ENCODE data around the gene UTF1. TPM values are rescaled to one million over a fixed set of nuclear protein-coding genes. Genes with fewer than 3 reads are reported as not detected.

Gene UTF1
- total RNA-seq, 1 donor from 2014 or later = not detected

DNA sequence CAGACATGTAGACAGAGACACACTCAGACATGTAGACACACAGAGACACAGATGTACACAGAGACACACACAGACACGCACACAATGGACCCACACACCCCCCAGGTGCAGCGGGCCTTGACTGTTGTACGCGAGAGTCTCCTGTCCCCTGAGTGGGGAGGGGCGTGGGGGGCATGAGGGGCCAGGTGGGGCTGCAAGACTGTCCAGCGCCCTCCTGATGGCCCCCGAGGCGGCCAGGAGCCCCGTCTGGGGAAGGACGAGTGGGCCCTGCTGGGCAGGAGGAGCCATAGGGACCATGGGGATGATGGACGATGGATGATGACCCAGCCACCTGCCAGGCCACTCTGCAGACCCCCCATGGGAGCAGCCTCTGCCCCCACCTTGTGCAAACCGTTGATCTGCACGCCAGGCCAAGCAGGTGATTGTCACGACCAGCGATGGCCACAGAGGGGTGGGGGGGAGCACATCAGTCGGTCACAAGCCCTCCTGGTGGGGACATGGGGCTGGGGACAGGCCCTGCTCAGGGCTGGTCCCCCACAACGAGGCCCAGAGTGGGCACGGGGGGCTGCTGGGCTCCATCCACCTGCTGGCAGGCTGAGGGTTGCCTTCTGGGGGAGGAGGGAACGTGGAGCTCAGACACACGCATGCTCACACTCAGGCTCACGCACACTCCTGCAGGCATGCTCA, 19.2 kb downstream of the UTF1 start:
- no peak for TF ChIP-seq POLR2AphosphoS5 (IDR thresholded peaks at IDR 0.05; ENCODE audit: insufficient read depth in 1 of 2, low read depth in 1 of 2)
- TF ChIP-seq, protein P1, sequence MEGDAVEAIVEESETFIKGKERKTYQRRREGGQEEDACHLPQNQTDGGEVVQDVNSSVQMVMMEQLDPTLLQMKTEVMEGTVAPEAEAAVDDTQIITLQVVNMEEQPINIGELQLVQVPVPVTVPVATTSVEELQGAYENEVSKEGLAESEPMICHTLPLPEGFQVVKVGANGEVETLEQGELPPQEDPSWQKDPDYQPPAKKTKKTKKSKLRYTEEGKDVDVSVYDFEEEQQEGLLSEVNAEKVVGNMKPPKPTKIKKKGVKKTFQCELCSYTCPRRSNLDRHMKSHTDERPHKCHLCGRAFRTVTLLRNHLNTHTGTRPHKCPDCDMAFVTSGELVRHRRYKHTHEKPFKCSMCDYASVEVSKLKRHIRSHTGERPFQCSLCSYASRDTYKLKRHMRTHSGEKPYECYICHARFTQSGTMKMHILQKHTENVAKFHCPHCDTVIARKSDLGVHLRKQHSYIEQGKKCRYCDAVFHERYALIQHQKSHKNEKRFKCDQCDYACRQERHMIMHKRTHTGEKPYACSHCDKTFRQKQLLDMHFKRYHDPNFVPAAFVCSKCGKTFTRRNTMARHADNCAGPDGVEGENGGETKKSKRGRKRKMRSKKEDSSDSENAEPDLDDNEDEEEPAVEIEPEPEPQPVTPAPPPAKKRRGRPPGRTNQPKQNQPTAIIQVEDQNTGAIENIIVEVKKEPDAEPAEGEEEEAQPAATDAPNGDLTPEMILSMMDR (IDR thresholded peaks at IDR 0.05) = no peak
- no peaks in the 10 kb centered on the region for H3K9me3 ChIP-seq
- intact Hi-C loops (cut with DNase I) = no loop called here
- no peaks in the 10 kb centered on the region for H3K4me1 ChIP-seq
- H3K36me3 ChIP-seq = no peaks in the 10 kb centered on the region
- DNase-seq (ENCODE audit: extremely low spot score in 2 of 2) = no peak
- peaks cover 4% of the 10 kb centered on the region for H3K27me3 ChIP-seq
- no peak overlapping the region for H3K4me3 ChIP-seq
- H3K27ac ChIP-seq = no peak overlapping the region

DNA sequence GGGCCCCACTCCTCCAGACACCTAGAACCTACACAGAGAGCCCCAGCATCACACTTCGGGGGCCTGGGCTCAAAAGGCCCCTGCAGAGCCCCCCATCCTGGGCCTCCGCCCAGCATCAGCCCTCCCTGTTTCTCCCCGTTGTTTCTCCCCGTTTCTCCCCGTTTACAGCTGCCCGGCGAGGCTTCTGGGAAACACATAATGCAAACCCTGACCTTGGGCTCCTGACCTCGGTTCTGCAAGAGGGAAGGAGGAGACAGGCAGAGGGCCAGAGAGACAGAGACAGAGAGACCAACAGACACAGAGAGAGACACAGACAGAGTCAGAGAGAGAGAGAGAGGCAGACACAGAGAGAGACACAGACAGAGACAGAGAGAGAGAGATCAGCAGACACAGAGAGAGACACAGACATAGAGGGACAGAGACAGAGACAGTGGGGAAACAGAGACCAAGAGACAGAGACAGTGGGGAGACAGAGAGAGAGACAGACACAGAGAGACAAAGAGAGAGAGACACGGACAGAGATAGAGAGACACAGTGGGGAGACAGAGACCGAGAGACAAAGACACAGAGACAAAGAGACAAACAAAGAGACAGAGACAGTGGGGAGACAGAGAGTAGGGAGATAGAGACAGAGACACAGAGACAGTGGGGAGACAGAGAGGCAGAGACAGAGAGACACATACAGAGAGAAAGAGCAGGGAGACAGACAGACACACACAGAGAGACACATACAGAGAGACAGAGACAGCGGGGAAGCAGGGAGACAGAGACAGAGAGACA, 20.1 kb downstream of the UTF1 start:
- intact Hi-C loops (cut with DNase I) = no loop called here

DNA sequence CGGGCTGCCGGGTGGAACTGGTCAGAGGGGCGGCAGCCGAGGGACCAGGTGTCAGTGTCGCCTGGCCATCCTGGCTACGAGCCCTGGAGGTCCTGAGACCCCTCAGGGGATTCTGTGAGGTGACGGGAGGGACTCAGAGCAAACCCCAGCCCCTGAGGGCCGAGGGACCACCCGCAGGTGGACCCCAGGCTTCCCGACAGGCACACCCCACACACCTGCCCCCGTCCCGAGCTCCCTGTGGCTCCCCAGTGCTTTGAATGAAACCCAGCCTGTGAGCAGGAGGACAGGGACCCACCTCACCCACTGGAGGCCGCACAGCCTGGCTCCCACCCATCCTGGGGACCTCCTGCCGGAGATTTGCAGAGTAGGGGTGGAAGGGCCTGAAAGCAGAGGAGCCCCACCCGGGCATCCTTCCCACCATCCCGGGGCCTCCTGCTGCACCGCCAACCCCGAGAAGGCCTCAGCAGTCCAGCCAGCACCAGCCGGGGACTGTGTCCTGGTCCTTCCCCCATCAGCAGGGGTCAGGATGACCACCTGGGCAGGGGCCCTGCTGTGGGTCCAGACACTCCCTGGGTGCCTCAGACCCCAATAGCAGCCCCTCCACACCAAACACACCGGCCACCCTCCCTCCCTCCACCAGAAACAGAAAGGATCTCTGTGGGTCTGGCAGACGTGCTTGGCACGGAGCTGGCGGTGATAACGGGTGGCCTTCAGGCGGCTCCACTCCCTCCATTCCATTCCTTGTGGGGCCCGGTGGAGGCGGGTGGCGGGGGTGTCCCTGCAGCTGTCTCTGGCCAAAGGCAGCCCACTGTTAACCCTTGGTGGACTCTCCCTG, 21.6 kb downstream of the UTF1 start:
- no peak for DNase-seq (ENCODE audit: extremely low spot score in 2 of 2)
- Histone ChIP-seq H3K4me1 (no peaks in the 10 kb centered on the region), H3K9me3 (no peaks in the 10 kb centered on the region), H3K27me3 (peaks cover 4% of the 10 kb centered on the region), H3K27ac (no peak overlapping the region), H3K4me3 (no peak overlapping the region), H3K36me3 (no peaks in the 10 kb centered on the region)
- intact Hi-C loops (cut with DNase I) = no loop called here
- no peak for TF ChIP-seq POLR2AphosphoS5 (IDR thresholded peaks at IDR 0.05; ENCODE audit: insufficient read depth in 1 of 2, low read depth in 1 of 2)
- TF ChIP-seq POLR2A (IDR thresholded peaks at IDR 0.05) = no peak
- TF ChIP-seq, protein P1 (IDR thresholded peaks at IDR 0.05) = no peak

More for the DNA sequence above, 20.1 kb downstream of the UTF1 start:
- Histone ChIP-seq H3K4me3 (no peak overlapping the region), H3K9me3 (no peaks in the 10 kb centered on the region), H3K27ac (no peak overlapping the region), H3K4me1 (no peaks in the 10 kb centered on the region), H3K27me3 (peaks cover 4% of the 10 kb centered on the region), H3K36me3 (no peaks in the 10 kb centered on the region)
- TF ChIP-seq POLR2AphosphoS5 (IDR thresholded peaks at IDR 0.05; ENCODE audit: insufficient read depth in 1 of 2, low read depth in 1 of 2) (no peak), POLR2A (IDR thresholded peaks at IDR 0.05) (no peak)
- TF ChIP-seq, protein P1 (IDR thresholded peaks at IDR 0.05) = no peak
- DNase-seq (ENCODE audit: extremely low spot score in 2 of 2) = no peak

DNA sequence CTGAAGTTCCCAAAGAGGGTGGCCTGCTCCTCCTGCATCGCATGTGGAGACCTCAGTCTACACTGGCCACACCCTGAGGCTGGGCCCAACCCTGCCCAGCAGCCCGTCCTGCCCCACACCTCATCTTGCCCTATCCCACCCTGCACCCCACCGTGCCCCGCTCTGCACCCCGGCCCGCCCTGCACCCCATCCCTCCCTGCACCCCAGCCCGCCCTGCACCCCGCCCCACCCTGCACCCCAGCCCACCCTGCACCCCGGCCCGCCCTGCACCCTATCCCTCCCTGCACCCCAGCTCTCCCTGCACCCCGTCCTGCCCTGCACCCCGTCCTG, 22.2 kb downstream of the UTF1 start:
- intact Hi-C loops (cut with DNase I) = no loop called here
- TF ChIP-seq, protein P1 (IDR thresholded peaks at IDR 0.05) = no peak
- TF ChIP-seq POLR2AphosphoS5 (IDR thresholded peaks at IDR 0.05; ENCODE audit: insufficient read depth in 1 of 2, low read depth in 1 of 2) (no peak), POLR2A (IDR thresholded peaks at IDR 0.05) (no peak)
- Histone ChIP-seq H3K9me3 (no peaks in the 10 kb centered on the region), H3K4me1 (peaks cover under 1% of the 10 kb centered on the region), H3K27me3 (peaks cover 4% of the 10 kb centered on the region), H3K27ac (no peak overlapping the region), H3K36me3 (no peaks in the 10 kb centered on the region), H3K4me3 (no peak overlapping the region)
- no peak for DNase-seq (ENCODE audit: extremely low spot score in 2 of 2)

Measured in vagina (tissue), 2 donors.